GM12872 (cell line): ENCODE data around the gene PER1.

ENCODE experiments used
- CTCF ChIP-seq: IDR thresholded peaks from 3 replicates; pipeline ENCODE4 v1.5.1; 2011; ENCODE audit warnings: low read depth, mild to moderate bottlenecking, low read length, moderate library complexity; ENCODE audit not compliant: insufficient read depth

The PER1 gene, protein sequence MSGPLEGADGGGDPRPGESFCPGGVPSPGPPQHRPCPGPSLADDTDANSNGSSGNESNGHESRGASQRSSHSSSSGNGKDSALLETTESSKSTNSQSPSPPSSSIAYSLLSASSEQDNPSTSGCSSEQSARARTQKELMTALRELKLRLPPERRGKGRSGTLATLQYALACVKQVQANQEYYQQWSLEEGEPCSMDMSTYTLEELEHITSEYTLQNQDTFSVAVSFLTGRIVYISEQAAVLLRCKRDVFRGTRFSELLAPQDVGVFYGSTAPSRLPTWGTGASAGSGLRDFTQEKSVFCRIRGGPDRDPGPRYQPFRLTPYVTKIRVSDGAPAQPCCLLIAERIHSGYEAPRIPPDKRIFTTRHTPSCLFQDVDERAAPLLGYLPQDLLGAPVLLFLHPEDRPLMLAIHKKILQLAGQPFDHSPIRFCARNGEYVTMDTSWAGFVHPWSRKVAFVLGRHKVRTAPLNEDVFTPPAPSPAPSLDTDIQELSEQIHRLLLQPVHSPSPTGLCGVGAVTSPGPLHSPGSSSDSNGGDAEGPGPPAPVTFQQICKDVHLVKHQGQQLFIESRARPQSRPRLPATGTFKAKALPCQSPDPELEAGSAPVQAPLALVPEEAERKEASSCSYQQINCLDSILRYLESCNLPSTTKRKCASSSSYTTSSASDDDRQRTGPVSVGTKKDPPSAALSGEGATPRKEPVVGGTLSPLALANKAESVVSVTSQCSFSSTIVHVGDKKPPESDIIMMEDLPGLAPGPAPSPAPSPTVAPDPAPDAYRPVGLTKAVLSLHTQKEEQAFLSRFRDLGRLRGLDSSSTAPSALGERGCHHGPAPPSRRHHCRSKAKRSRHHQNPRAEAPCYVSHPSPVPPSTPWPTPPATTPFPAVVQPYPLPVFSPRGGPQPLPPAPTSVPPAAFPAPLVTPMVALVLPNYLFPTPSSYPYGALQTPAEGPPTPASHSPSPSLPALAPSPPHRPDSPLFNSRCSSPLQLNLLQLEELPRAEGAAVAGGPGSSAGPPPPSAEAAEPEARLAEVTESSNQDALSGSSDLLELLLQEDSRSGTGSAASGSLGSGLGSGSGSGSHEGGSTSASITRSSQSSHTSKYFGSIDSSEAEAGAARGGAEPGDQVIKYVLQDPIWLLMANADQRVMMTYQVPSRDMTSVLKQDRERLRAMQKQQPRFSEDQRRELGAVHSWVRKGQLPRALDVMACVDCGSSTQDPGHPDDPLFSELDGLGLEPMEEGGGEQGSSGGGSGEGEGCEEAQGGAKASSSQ (N-terminal part only)

DNA sequence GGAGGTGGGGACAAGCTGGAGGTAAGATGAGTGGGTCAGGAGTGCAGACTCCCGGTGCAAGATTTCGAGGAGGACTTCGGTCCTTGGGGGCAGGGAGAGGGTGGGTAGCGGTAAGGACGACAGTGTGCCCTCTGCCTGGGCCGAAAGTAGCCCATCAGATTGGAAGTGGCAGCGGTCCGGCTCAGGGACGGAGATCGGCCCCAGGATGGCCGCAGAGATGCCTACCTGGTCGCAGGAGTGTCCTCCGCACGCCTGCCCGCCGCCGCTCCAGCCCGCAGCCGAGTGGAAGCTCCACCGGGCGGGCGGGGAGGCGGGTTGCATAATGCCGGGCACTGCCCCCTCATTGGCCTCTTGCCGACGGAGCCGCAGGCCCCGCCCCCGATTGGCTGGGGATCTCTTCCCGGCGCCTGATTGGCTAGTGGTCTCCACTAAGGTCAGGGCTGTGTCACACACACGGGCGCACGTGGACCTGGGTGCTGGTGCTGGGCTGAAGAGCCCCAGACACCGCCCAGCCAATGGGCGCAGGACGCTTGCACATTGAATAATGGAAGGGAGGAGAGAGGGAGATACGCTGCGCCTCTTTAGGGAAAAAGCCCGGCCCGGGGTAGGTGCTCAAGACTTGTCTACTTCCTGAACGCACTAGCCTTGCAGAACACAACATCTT is at the start of gene PER1:
PER1 (minus strand) TSS at position 293 of the 664 bp plus-strand sequence. CDS start 1,698 bp downstream, outside the sequence.
- no peak for TF ChIP-seq CTCF

GRCh38 chr17:8192070-8192815 is 40.0 kb upstream of the PER1 start:
- TF ChIP-seq CTCF = no peak

DNA sequence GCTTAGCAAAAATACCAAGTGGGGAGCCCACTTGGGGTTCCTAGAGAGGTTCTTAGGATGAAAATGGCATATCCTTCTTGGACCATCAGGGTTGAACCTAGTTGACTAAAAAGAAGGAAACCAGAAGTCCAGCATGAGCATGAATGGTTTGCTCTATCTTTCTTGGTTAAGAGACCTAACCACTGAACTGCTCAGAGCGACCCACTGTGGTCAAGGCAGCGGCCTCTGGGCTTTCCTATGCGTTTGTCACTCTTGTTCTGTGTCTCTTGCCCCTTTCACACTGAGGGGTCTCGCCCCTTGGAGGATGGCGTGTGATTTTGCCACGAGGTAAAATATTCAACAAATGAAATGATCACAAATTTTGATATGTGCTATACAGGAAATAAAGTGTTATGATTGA is 38.3 kb upstream of the PER1 start:
- no peak for TF ChIP-seq CTCF

DNA sequence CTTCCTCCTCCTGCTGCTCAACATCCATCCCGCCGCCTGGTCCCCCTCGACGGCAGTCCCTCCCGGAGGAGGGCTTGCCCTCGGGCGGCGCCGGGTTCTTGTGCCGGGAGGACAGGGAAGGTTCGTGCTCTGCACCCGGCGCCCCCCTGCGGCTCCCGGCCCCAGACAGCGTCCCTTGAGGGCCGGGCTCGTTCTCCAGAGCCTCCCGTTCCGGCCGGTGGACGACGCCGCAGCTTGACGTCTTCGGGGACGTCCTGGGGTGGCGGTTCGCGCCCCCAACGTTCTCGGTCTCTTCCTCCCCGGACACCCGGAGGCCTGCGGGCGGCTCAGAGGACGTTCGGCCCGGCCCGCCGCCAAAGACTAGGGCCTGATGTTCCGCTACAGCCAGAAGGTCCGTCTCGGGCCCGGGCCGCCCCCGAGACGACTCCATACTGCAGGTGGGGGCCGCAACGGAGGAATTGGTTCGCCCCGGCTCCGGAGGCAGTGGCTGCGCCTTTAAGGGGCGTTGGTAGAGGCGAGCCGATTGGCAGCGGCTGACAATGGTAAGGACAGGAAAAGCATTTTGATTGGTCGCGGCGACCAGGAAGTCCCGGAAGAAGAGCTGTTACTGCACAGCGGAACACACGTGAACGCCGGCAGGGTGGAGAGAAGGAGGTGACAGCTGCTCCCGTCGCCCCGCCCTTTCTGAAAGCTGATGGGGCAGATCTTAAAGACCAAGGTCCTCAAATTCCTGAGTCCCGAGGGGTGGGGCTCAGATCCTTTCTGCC is 37.7 kb upstream of the PER1 start, which contains the start of gene BORCS6:
BORCS6 (minus strand) TSS at position 470 of the 767 bp plus-strand sequence; CDS start at position 430, 40 bp downstream.
- no peak for TF ChIP-seq CTCF

- TF ChIP-seq CTCF = no peak
These were observed 37.0 kb upstream of the PER1 start for GRCh38 chr17:8189041-8189710.

DNA sequence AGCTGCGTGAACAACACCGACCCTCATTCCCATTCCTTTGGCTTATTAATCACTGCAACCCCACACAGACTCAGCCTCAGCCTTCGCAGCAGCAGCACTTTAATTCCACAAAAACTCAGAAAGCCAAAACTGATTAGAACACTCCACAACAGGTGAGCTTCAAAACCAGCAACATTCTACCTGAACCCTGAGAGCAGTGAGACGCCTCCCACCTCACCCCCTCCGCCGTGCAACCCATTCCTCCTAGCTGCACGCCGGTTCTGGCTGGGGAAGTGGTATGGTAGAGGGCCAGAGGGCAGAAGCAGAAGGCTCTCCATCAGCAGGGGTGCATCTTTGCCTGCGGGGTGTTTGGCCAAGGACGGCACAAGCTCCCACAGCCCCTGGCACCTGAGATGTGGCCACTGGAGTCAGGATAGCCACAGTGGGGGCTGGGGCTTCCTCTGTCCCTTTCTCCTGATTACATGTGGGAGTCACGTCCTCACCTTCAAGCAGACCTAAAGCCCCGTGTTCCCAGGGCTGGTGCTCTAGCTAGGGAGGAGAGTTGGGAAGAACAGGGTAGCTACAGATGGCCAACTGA is 36.1 kb upstream of the PER1 start:
- TF ChIP-seq CTCF = no peak
